ENCODE measurements around the gene SH3RF3. TPM values are rescaled to one million over a fixed set of nuclear protein-coding genes. Genes with fewer than 3 reads are reported as not detected.

SH3RF3 gene
- total and polyA plus RNA-seq, 2 of the 13 experiments (the other 11 are each of a cell fraction or from before 2014, with no cell fraction given): 0.04 TPM; not detected in 1

GRCh38 chr2:109479804-109480203 lies 350.8 kb downstream of the SH3RF3 start:
- H3K79me2 ChIP-seq (ENCODE audit: insufficient read depth, low read length): no peaks in the 10 kb centered on the region
- no peaks in the 10 kb centered on the region for H3K9me3 ChIP-seq (ENCODE audit: low read length)
- in situ Hi-C loops (cut with HindIII; ENCODE audit: extremely low pct_ligation_motif_present, low pct_unique_long_range_greater_than_20kb): no loop called here
- no peak overlapping the region for H3K4me3 ChIP-seq (replicated peaks in 1 of 3; ENCODE audit: insufficient read depth in 1 of 3, low read depth in 2 of 3, low read length in 3 of 3)
- H3K27me3 ChIP-seq (ENCODE audit: control insufficient read depth in 1 of 2, insufficient read depth in 2 of 2, low read length in 2 of 2): peaks cover 2 to 7% of the 10 kb centered on the region in 2 experiments; a peak in 1 of 5 replicates
- ATAC-seq: no peak
- no peak overlapping the region for H3K4me2 ChIP-seq (ENCODE audit: low read depth, low read length)
- WGBS (ENCODE audit: low lambda C conversion rate): 42% methylated on average over 7 of the region's 7 CpGs
- POLR2A ChIA-PET: no interaction called here
- H4K20me1 ChIP-seq (ENCODE audit: insufficient read depth, low read length): no peaks in the 10 kb centered on the region
- CTCF ChIA-PET (ENCODE audit: low intra/inter-chr PET ratio, low total read pairs): no interaction called here
- H3K9ac ChIP-seq (ENCODE audit: insufficient read depth, low read depth, low read length): no peak overlapping the region
- FAIRE-seq: no peak
- H3K4me1 ChIP-seq (ENCODE audit: insufficient read depth, low read length): no peaks in the 10 kb centered on the region
- H2AFZ ChIP-seq (ENCODE audit: low read length): no peak overlapping the region
- no peaks in the 10 kb centered on the region for H3K36me3 ChIP-seq (replicated peaks in 1 of 2; ENCODE audit: control insufficient read depth in 1 of 2, insufficient read depth in 2 of 2, low read length in 2 of 2)
- no peak overlapping the region for H3K27ac ChIP-seq (ENCODE audit: extremely low read length, insufficient read depth, low read length)
- no peak for DNase-seq (ENCODE audit: low spot score)
- intact Hi-C loops (cut with micrococcal nuclease; ENCODE audit: unreplicated experiment): no loop called here
- no TSS peak for BruUV-seq (replicated peaks)
- no peak for TF ChIP-seq ATF2 (CRISPR knock-in tag; IDR thresholded peaks at IDR 0.05)
- TF ChIP-seq ZMYM2 (CRISPR knock-in tag; IDR thresholded peaks at IDR 0.05): no peak
- no peak for TF ChIP-seq YEATS4 (CRISPR knock-in tag; IDR thresholded peaks at IDR 0.05; ENCODE audit: borderline replicate concordance)
- no peak for TF ChIP-seq AKNA (CRISPR knock-in tag; IDR thresholded peaks at IDR 0.05; ENCODE audit: borderline replicate concordance)
- no peak for TF ChIP-seq TP53 (CRISPR knock-in tag; conservative IDR thresholded peaks at IDR 0.05)
- no peak for TF ChIP-seq REST (IDR thresholded peaks at IDR 0.05; ENCODE audit: borderline replicate concordance in 1 of 2, low read depth in 1 of 2, low read length in 2 of 2)
- no peak for TF ChIP-seq BATF2 (CRISPR knock-in tag; IDR thresholded peaks at IDR 0.05)
- TF ChIP-seq FUBP1 (CRISPR knock-in tag; IDR thresholded peaks at IDR 0.05; ENCODE audit: borderline replicate concordance): no peak
- no peak for TF ChIP-seq PHF8 (CRISPR knock-in tag; IDR thresholded peaks at IDR 0.05)
